Hematopoietic multipotent progenitor cell treated with erythropoietin and hydrocortisone succinate and interleukin-3 and kit ligand, for 8 days (in vitro differentiated cells): ENCODE data around the gene OVOL3.
"Not testable (repeated sequence)": the region's sequence is repeated elsewhere in the genome, so short reads cannot be mapped to it uniquely, and the experiment has no call there.

Source experiments
- DNase-seq: peaks from one replicate; pipeline ENCODE4 v3.0.0-alpha.2; 2015

Gene OVOL3

GRCh38 chr19:36101550-36102327 is 9.2 kb upstream of the OVOL3 start:
- no peak for DNase-seq

GRCh38 chr19:36103040-36103626 is 7.8 kb upstream of the OVOL3 start:
- DNase-seq, result no peak

- peak; percentile 93 for DNase-seq
Observed at GRCh38 chr19:36103842-36104552, 6.9 kb upstream of the OVOL3 start.

GRCh38 chr19:36106441-36106840 is 4.5 kb upstream of the OVOL3 start:
- DNase-seq, result no peak

GRCh38 chr19:36106991-36107390 is 4.0 kb upstream of the OVOL3 start:
- DNase-seq, result no peak

- no peak for DNase-seq
Observed at GRCh38 chr19:36108684-36109083, 2.3 kb upstream of the OVOL3 start.

GRCh38 chr19:36111200-36111539 is 227 bp downstream of the OVOL3 start:
- no peak for DNase-seq

GRCh38 chr19:36112678-36113077 is 1.7 kb downstream of the OVOL3 start:
- no peak for DNase-seq

- no peak for DNase-seq
Observed at GRCh38 chr19:36113425-36113824, 2.5 kb downstream of the OVOL3 start.

- peak; percentile 16 for DNase-seq
Observed at GRCh38 chr19:36113894-36114720, 3.2 kb downstream of the OVOL3 start.

- DNase-seq, result peak; percentile 100
Observed at GRCh38 chr19:36114721-36115452, 3.9 kb downstream of the OVOL3 start, which contains the start of gene POLR2I. Gene POLR2I, minus strand, starts transcription at chr19:36114875. Its CDS starts 19 bp downstream, at chr19:36114856.

GRCh38 chr19:36115453-36116343 is 4.8 kb downstream of the OVOL3 start, which contains the start of gene TBCB:
Gene TBCB, plus strand, starts transcription at chr19:36115468. Its CDS starts 93 bp downstream, at chr19:36115561.
- DNase-seq, result no peak

GRCh38 chr19:36116344-36116637 is 5.3 kb downstream of the OVOL3 start:
- DNase-seq, result no peak

- no peak for DNase-seq
Observed at GRCh38 chr19:36120092-36120983, 9.4 kb downstream of the OVOL3 start.

GRCh38 chr19:36120984-36121358 is 10.0 kb downstream of the OVOL3 start:
- no peak for DNase-seq

- DNase-seq, result no peak
Observed at GRCh38 chr19:36121486-36122124, 10.7 kb downstream of the OVOL3 start.

GRCh38 chr19:36125557-36125956 is 14.6 kb downstream of the OVOL3 start:
- DNase-seq, result no peak

- DNase-seq, result no peak
Observed at GRCh38 chr19:36128392-36128736, 17.4 kb downstream of the OVOL3 start.

- DNase-seq, result not testable (repeated sequence)
Observed at GRCh38 chr19:36131221-36131620, 20.3 kb downstream of the OVOL3 start.

GRCh38 chr19:36134867-36135266 is 23.9 kb downstream of the OVOL3 start:
- not testable (repeated sequence) for DNase-seq
